ENCODE results near the gene ETV5. TPM values are rescaled to one million over a fixed set of nuclear protein-coding genes. Genes with fewer than 3 reads are reported as not detected.
A peak's percentile ranks its signal among the peaks of the same experiment; 100 is the strongest.

The ETV5 gene
- total RNA-seq, 1 donor, result 54.8 TPM

DNA sequence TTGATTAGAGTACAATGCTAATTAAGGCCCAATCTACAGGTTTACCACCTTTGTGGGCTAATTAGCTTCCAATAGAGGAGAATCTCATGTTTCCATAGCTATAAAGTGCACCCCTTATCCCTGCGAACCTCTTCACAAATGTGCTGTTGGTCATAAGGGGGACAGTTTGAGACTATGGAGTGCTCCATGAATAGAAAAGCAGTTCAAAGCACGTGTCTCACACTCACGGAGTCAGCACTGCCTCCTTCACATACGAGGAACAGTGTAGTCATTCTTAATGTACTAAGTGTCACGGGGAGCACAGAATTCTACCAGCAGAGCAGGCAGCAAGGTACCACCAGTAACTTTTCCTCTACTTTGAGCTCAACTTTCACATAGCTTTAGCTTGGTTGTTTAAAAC, 62.1 kb downstream of the ETV5 start:
- no peak for DNase-seq (ENCODE audit: low read depth)
- H3K4me3 ChIP-seq (ENCODE audit: low read depth, low read length), result no peak overlapping the region
- no peak for TF ChIP-seq CTCF (IDR thresholded peaks at IDR 0.05; ENCODE audit: insufficient read depth, low read depth, low read length)

DNA sequence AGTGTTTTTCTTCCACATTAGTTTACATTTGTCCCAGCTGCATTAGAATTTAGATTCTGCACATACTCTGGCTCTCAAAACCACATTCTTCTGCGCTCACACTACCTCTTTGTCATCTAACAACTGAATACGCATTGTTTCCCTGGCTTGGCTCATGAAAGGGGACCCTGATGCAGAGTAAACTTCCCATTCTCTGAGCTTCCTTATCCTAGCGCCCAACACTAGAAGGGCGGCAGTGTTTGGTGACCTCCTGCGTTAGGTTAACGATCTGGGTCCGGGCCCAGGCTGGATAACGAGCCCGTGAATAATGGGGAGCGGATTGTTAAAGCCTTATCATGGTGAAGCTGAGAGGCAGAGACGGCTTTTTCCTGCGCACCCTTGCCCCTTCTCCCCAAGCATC, 63.9 kb downstream of the ETV5 start:
- TF ChIP-seq CTCF (IDR thresholded peaks at IDR 0.05; ENCODE audit: insufficient read depth, low read depth, low read length), result no peak
- H3K4me3 ChIP-seq (ENCODE audit: low read depth, low read length), result no peak overlapping the region
- no peak for DNase-seq (ENCODE audit: low read depth)

GRCh38 chr3:186044427-186044826, 64.5 kb downstream of the ETV5 start:
- TF ChIP-seq CTCF (IDR thresholded peaks at IDR 0.05; ENCODE audit: insufficient read depth, low read depth, low read length), result no peak
- no peak for DNase-seq (ENCODE audit: low read depth)

GRCh38 chr3:186042521-186043202, 66.2 kb downstream of the ETV5 start:
- H3K4me3 ChIP-seq (ENCODE audit: low read depth, low read length), result no peak overlapping the region
- no peak for TF ChIP-seq CTCF (IDR thresholded peaks at IDR 0.05; ENCODE audit: insufficient read depth, low read depth, low read length)
- peak; percentile 22 for DNase-seq (ENCODE audit: low read depth)

More at GRCh38 chr3:186044427-186044826, 64.5 kb downstream of the ETV5 start:
- H3K4me3 ChIP-seq (ENCODE audit: low read depth, low read length), result no peak overlapping the region

DNA sequence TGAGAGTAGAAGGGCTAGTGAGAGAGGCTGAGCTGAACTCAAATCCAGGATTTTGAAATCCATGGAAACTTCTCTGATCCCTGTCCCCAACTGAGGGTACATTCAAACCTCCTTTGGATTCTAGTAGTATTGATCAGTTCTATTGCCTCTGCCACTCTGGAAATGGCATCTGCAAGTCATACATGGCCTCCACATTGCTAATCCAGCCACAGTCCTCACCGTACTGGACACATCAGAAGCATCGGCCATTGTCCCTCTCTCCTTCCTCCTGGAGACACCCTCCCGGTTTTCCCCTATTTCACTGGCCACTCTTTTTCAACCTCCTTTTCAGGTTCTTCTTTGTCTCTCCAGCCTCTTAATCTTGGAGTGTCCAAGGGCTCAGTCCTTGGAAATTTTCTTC, 66.9 kb downstream of the ETV5 start:
- no peak for TF ChIP-seq CTCF (IDR thresholded peaks at IDR 0.05; ENCODE audit: insufficient read depth, low read depth, low read length)
- no peak overlapping the region for H3K4me3 ChIP-seq (ENCODE audit: low read depth, low read length)
- DNase-seq (ENCODE audit: low read depth), result no peak

DNA sequence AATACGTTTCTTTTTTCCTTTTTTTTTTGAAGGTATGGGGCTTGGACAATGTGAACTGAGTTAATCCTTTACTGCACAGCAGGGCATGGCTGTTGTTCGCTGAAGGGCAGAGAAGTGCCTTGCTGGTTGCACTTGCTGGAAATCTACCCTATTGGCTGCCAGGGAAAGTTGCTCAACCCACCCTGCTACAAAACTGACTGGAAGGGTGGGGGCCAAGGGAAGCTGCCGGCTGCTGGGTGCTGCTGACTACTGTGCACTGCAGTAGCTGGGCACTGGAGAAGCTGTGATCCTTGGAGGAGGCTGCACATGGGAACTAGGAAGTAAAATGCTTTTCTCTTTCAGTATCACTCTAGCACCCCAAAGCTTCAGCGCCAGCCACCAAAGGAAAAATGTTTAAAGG, 70.5 kb downstream of the ETV5 start:
- TF ChIP-seq CTCF (IDR thresholded peaks at IDR 0.05; ENCODE audit: insufficient read depth, low read depth, low read length), result no peak
- no peak overlapping the region for H3K4me3 ChIP-seq (ENCODE audit: low read depth, low read length)
- DNase-seq (ENCODE audit: low read depth), result no peak

DNA sequence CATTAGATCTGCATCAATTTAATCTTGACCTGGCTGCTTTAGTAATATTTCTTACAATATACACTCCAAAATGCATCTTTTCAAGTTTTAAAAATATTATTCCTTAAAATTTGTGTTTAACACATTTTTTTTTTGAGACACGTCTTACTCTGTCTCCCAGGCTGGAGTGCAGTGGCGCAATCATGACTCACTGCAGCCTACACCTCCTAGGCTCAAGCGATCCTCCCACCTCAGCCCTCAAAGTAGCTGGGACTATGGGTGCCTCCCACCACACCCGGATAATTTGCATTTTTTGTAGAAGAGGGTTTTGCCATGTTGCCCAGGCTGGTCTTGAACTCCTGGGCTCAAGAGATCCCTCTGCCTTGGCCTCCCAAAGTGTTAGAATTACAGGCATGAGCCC, 73.6 kb downstream of the ETV5 start:
- TF ChIP-seq CTCF (IDR thresholded peaks at IDR 0.05; ENCODE audit: insufficient read depth, low read depth, low read length), result no peak
- DNase-seq (ENCODE audit: low read depth), result peak; percentile 68

More for the DNA sequence above, 73.6 kb downstream of the ETV5 start:
- no peak overlapping the region for H3K4me3 ChIP-seq (ENCODE audit: low read depth, low read length)

Data from fibroblast of villous mesenchyme (primary cell).